Measurements from ENCODE around the gene VPS25. TPM values are rescaled to one million over a fixed set of nuclear protein-coding genes. Genes with fewer than 3 reads are reported as not detected.

Gene VPS25
- total and polyA plus RNA-seq, 9 of the 15 experiments (the other 6 are each of a cell fraction or from before 2014, with no cell fraction given), result 123 to 352 (median 180) TPM

- CTCF ChIA-PET (ENCODE audit: low intra/inter-chr PET ratio), result no interaction called here
- BruUV-seq (replicated peaks), result no TSS peak
- FAIRE-seq (no peak), DNase-seq (ENCODE audit: extremely low read depth in 1 of 4, low spot score in 3 of 4) (no peak), ATAC-seq (no peak)
- peaks cover 17% of the 10 kb centered on the region for H3K79me2 ChIP-seq (ENCODE audit: control insufficient read depth, insufficient read depth, low read length)
- no peaks in the 10 kb centered on the region for H4K20me1 ChIP-seq (replicated peaks; ENCODE audit: control insufficient read depth, insufficient read depth, low read length)
- H3K27ac ChIP-seq (ENCODE audit: extremely low read depth, low read depth, low read length), result no peak overlapping the region
- H3K4me1 ChIP-seq (replicated peaks in 1 of 2; ENCODE audit: control insufficient read depth in 2 of 2, insufficient read depth in 2 of 2, low read length in 2 of 2), result peaks cover 0 to 4% of the 10 kb centered on the region in 2 experiments; a peak in 2 of 5 replicates
- H3K9me3 ChIP-seq (replicated peaks; ENCODE audit: control insufficient read depth, insufficient read depth, low read depth, low read length), result no peaks in the 10 kb centered on the region
- POLR2A ChIA-PET, result interaction anchor here (0.6 to 1.4 kb wide), 9 partner anchors 13 to 895 kb away, joined by 3 to 7 read pairs (median 3); partner anchors contain the start of genes COA3 and PSME3
- H3K27me3 ChIP-seq (ENCODE audit: control insufficient read depth in 2 of 2, insufficient read depth in 2 of 2, low read length in 2 of 2), result no peaks in the 10 kb centered on the region
- WGBS (ENCODE audit: insufficient coverage, low coverage, missing lambda C conversion rate), result 94% methylated on average over 5 of the region's 5 CpGs
- no peak overlapping the region for H3K4me3 ChIP-seq
- intact Hi-C loops (cut with micrococcal nuclease) (no loop called here), in situ Hi-C loops (cut with MboI) (no loop called here)
- TF ChIP-seq CBX3 (IDR thresholded peaks at IDR 0.05; ENCODE audit: borderline replicate concordance in 1 of 2, low read length in 2 of 2) (no peak), FIP1L1 (IDR thresholded peaks at IDR 0.05; ENCODE audit: low read depth, low read length, poor library complexity, severe bottlenecking) (no peak), FOSL1 (tag; conservative IDR thresholded peaks at IDR 0.05) (no peak), JUND (IDR thresholded peaks at IDR 0.05; ENCODE audit: borderline replicate concordance, low read depth, low read length) (no peak), JUND (tag; IDR thresholded peaks at IDR 0.05; ENCODE audit: borderline replicate concordance, low read depth, low read length) (no peak), ZNF316 (IDR thresholded peaks at IDR 0.05) (no peak), NFXL1 (CRISPR knock-in tag; IDR thresholded peaks at IDR 0.05) (no peak), TOE1 (IDR thresholded peaks at IDR 0.05; ENCODE audit: borderline replicate concordance) (no peak), TOE1 (CRISPR knock-in tag; IDR thresholded peaks at IDR 0.05; ENCODE audit: borderline replicate concordance, low read depth) (no peak), HDAC1 (IDR thresholded peaks at IDR 0.05) (no peak), RBM17 (IDR thresholded peaks at IDR 0.05; ENCODE audit: borderline replicate concordance, low read depth, low read length) (no peak), KLF10 (CRISPR knock-in tag; IDR thresholded peaks at IDR 0.05) (no peak), HDAC2 (IDR thresholded peaks at IDR 0.05) (no peak)
- no peak overlapping the region for H2AFZ ChIP-seq (ENCODE audit: low read depth, low read length)
- H3K36me3 ChIP-seq (ENCODE audit: control insufficient read depth, insufficient read depth, low read length), result peaks cover 91% of the 10 kb centered on the region
- H3K9me1 ChIP-seq (ENCODE audit: control insufficient read depth, insufficient read depth, low read length), result no peaks in the 10 kb centered on the region
- H3K4me2 ChIP-seq (ENCODE audit: insufficient read depth, low read length), result no peak overlapping the region
- no peak overlapping the region; a peak in 1 of 4 replicates for H3K9ac ChIP-seq (ENCODE audit: insufficient read depth in 1 of 2, low read depth in 2 of 2, low read length in 2 of 2)
Observed at GRCh38 chr17:42818379-42818778, 45.1 kb downstream of the VPS25 start.
